HFF-Myc (cell line): ENCODE results near the gene ZSCAN26.

Experiments used
- DNase-seq: peaks from one replicate; pipeline ENCODE4 v3.0.0-alpha.2; 2011; ENCODE audit warnings: low read depth; ENCODE audit errors: extremely low read depth
- H3K4me3 ChIP-seq: replicated peaks from 2 replicates; pipeline ENCODE4 v1.5.1; 2011; ENCODE audit warnings: low read depth, mild to moderate bottlenecking, control low read depth, low read length
- TF ChIP-seq, protein P1 (sequence below): IDR thresholded peaks from 2 replicates; pipeline ENCODE4 v1.5.1; 2012; ENCODE audit warnings: mild to moderate bottlenecking, low read depth, low read length, control low read depth; ENCODE audit errors: missing control alignments

The ZSCAN26 gene

DNA sequence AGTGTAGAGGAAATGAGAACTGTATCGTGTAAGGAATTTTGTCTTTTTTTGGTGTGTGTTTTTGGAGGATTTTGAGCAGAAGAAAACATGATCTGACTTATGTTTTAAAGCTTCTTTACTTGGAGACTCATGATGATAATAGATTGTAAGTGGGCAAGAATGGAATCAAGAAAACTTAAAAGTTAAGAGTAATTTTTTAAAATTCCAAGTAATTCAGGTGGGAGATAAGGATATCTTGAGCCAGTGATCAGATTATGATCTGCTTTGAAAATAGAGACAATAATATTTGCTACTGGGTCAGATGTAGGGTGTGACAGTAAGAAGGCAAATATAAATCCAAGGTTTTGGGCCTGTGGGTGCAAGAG is 734 bp downstream of the ZSCAN26 start:
- no peak for DNase-seq
- peak overlapping the region; percentile 72 for H3K4me3 ChIP-seq
- TF ChIP-seq, protein P1, sequence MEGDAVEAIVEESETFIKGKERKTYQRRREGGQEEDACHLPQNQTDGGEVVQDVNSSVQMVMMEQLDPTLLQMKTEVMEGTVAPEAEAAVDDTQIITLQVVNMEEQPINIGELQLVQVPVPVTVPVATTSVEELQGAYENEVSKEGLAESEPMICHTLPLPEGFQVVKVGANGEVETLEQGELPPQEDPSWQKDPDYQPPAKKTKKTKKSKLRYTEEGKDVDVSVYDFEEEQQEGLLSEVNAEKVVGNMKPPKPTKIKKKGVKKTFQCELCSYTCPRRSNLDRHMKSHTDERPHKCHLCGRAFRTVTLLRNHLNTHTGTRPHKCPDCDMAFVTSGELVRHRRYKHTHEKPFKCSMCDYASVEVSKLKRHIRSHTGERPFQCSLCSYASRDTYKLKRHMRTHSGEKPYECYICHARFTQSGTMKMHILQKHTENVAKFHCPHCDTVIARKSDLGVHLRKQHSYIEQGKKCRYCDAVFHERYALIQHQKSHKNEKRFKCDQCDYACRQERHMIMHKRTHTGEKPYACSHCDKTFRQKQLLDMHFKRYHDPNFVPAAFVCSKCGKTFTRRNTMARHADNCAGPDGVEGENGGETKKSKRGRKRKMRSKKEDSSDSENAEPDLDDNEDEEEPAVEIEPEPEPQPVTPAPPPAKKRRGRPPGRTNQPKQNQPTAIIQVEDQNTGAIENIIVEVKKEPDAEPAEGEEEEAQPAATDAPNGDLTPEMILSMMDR: no peak

DNA sequence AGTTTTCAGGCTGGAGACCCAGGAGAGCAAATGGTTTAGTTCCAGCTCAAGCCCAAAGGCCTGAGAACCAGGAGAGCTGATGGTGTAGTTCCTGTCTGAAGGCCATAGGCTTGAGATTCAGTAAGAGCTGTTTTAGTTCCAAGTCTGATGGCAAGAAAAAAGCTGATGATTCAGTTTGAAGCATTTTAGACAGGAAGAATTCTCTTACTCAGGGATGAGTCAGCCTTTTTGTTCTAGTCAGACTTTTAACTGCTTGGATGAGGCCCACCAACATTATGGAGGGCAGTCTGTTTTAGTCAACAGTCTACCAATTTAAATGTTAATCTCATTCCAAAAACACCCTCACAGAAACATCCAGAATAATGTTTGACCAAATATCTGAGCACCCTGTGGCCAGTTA is 2.5 kb downstream of the ZSCAN26 start:
- no peak for DNase-seq
- H3K4me3 ChIP-seq: no peak overlapping the region
- TF ChIP-seq, protein P1: no peak

- TF ChIP-seq, protein P1: no peak
- DNase-seq: no peak
- no peak overlapping the region for H3K4me3 ChIP-seq
Measured at GRCh38 chr6:28274888-28275287, 7.9 kb downstream of the ZSCAN26 start.

- no peak for DNase-seq
- no peak overlapping the region for H3K4me3 ChIP-seq
- TF ChIP-seq, protein P1: no peak
Measured at GRCh38 chr6:28277746-28278145, 10.8 kb downstream of the ZSCAN26 start.

GRCh38 chr6:28280595-28281287 is 13.8 kb downstream of the ZSCAN26 start:
- H3K4me3 ChIP-seq: peak overlapping the region; percentile 75
- DNase-seq: no peak
- TF ChIP-seq, protein P1: no peak

DNA sequence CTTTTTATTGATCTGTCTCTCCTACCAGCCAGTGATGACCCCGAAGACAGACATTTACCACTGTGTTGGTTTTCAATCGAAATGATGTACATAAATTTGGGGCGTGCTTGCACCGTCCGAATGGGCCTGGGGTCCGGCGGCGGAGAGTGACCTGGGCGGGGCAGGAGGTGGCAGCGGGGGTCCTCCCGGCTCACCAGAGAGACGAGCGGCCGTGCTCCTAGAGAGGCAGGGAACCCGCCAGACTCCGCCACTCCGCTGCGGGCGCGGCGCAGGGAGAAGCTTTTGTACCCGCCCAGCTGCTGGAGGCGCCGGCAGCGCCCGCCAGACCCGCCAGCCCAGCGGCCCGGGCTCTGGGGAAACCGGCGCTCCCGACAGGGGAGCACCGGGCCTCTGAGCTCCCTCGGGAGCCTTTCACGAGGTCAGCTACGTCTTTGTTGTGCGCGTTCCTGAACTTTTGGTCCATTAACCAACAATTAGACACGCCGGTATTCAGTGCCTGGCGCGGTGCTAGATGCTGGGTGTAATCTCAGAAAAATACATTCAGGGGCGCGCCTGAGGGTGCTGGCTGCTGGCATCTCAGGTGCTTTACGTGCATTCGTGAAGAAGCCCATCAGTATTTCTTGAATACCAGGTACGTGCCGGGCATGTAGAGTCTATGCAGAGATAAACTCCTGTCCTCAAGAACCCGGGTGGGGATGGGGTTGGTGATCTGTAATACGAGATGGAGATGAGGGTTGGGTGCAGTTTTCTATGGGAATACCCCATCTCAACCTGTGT is 14.5 kb downstream of the ZSCAN26 start, which contains the start of gene PGBD1:
PGBD1 (plus strand) TSS at position 285 of the 777 bp plus-strand sequence. CDS start 2,242 bp downstream, outside the sequence.
- no peak for DNase-seq
- TF ChIP-seq, protein P1: no peak
- peak within 1 kb of the TSS; percentile 75 for H3K4me3 ChIP-seq
